ENCODE measurements around the gene SEMA4B.
A peak's percentile ranks its signal among the peaks of the same experiment; 100 is the strongest.

The SEMA4B gene

GRCh38 chr15:90211009-90211408 is 9.9 kb downstream of the SEMA4B start:
- no peak for TF ChIP-seq CTCF (conservative IDR thresholded peaks at IDR 0.05)
- peak overlapping the region; percentile 76; the same call in 1 of the 2 replicates for H3K27ac ChIP-seq

GRCh38 chr15:90211440-90212143 is 10.5 kb downstream of the SEMA4B start:
- TF ChIP-seq CTCF (conservative IDR thresholded peaks at IDR 0.05) = no peak
- H3K27ac ChIP-seq = peak overlapping the region; percentile 76; the same call in 1 of the 2 replicates

GRCh38 chr15:90212221-90213098 is 11.3 kb downstream of the SEMA4B start:
- no peak for TF ChIP-seq CTCF (conservative IDR thresholded peaks at IDR 0.05)
- peak overlapping the region; percentile 76 for H3K27ac ChIP-seq

- TF ChIP-seq CTCF (conservative IDR thresholded peaks at IDR 0.05) = no peak
Measured at GRCh38 chr15:90213122-90213817, 12.1 kb downstream of the SEMA4B start.

GRCh38 chr15:90213818-90214204 is 12.7 kb downstream of the SEMA4B start:
- no peak for TF ChIP-seq CTCF (conservative IDR thresholded peaks at IDR 0.05)
- H3K27ac ChIP-seq = peak overlapping the region; percentile 76

More at GRCh38 chr15:90213122-90213817, 12.1 kb downstream of the SEMA4B start:
- peak overlapping the region; percentile 76 for H3K27ac ChIP-seq

- H3K27ac ChIP-seq = peak overlapping the region; percentile 76; the same call in 1 of the 2 replicates
- peak; percentile 55 for TF ChIP-seq CTCF (conservative IDR thresholded peaks at IDR 0.05)
Measured at GRCh38 chr15:90214553-90215196, 13.5 kb downstream of the SEMA4B start.

Data from VCaP (cell line).